K562 (cell line): Measurements from ENCODE around the gene TBC1D3B. TPM values are rescaled to one million over a fixed set of nuclear protein-coding genes. Genes with fewer than 3 reads are reported as not detected.

Experiments used
- ATAC-seq: fragments of 200-7000 bp; cut with Tn5 transposase; 3 replicates; pipeline ENCODE4 v1.9.1; 2020; ENCODE audit warnings: moderate library complexity
- BruUV-seq: library from RNA; stranded (reverse); fragments of 400-500 nt; replicated peaks from 2 replicates; lab custom pipeline; 2021; lab: Mats Ljungman, UMichigan
- CTCF ChIA-PET: fragments of 300-600 bp; formaldehyde crosslinking; extraction: SDS; loops from one replicate; lab custom pipeline; 2021; ENCODE audit warnings: low intra/inter-chr PET ratio; lab: Yijun Ruan, JAX
- POLR2A ChIA-PET: fragments of 300-600, 350-650 bp; sonication (Branson Sonifier 250); formaldehyde crosslinking; extraction: SDS; loops from one replicate; lab custom pipeline; 2021; ENCODE audit warnings: antibody characterized with exemption, inconsistent platforms; lab: Yijun Ruan, JAX
- DNase-seq, 4 experiments: peaks; one replicate each; pipeline versions ENCODE4 v3.0.0 to v3.0.0-alpha.2; 2011 to 2018; ENCODE audit warnings: low spot score in 3 of 4, mixed read lengths in 3 of 4; ENCODE audit errors: extremely low read depth in 1 of 4
- FAIRE-seq: peaks from 2 replicates; lab custom pipeline; 2011; peaks lifted over from hg19 to GRCh38; lab: Jason Lieb, UNC
- H2AFZ ChIP-seq: 2 replicates; pipeline ENCODE4 v1.6.0; 2011; ENCODE audit warnings: low read depth, low read length, control low read depth, inconsistent platforms
- H3K27ac ChIP-seq: fragments of 200-600 bp; 3 replicates; pipeline ENCODE4 v1.8.0; 2011; ENCODE audit warnings: low read depth, mild to moderate bottlenecking, control low read depth, inconsistent platforms, low read length, moderate library complexity, mixed read lengths; ENCODE audit errors: extremely low read depth
- H3K27me3 ChIP-seq, 2 experiments: fragments of 300-600 bp in 1 of 2; 2 replicates in 1 of 2; 3 replicates in 1 of 2; pipeline versions ENCODE4 v1.6.0 to v1.8.0; 2011; ENCODE audit warnings: inconsistent platforms in 2 of 2, low read length in 2 of 2, mild to moderate bottlenecking in 1 of 2, mixed read lengths in 1 of 2, moderate library complexity in 1 of 2; ENCODE audit not compliant: control insufficient read depth in 2 of 2, insufficient read depth in 2 of 2
- H3K36me3 ChIP-seq: fragments of 300-600 bp; 3 replicates; pipeline ENCODE4 v1.8.0; 2011; ENCODE audit warnings: mild to moderate bottlenecking, low read length, inconsistent platforms; ENCODE audit not compliant: control insufficient read depth, insufficient read depth
- H3K4me1 ChIP-seq, 2 experiments: fragments of 200-600 bp in 1 of 2; replicated peaks in 1 of 2; 2 replicates in 1 of 2; 3 replicates in 1 of 2; pipeline versions ENCODE4 v1.5.1 to v1.8.0; 2011; ENCODE audit warnings: inconsistent platforms in 2 of 2, low read length in 2 of 2, mild to moderate bottlenecking in 1 of 2, mixed read lengths in 1 of 2, moderate library complexity in 1 of 2; ENCODE audit not compliant: control insufficient read depth in 2 of 2, insufficient read depth in 2 of 2
- H3K4me2 ChIP-seq: 2 replicates; pipeline ENCODE4 v1.6.1; 2011; ENCODE audit warnings: low read length, control low read depth, inconsistent platforms, mixed read lengths; ENCODE audit not compliant: insufficient read depth
- H3K4me3 ChIP-seq: fragments of 200-600 bp; sonication (generic), shearing (Covaris generic); 2 replicates; pipeline ENCODE4 v1.5.1; 2016; ENCODE audit warnings: control low read depth, inconsistent platforms
- H3K79me2 ChIP-seq: fragments of 200-600 bp; 3 replicates; pipeline ENCODE4 v1.8.0; 2011; ENCODE audit warnings: low read length, inconsistent platforms; ENCODE audit not compliant: control insufficient read depth, insufficient read depth
- H3K9ac ChIP-seq, 2 experiments: 2 replicates each; pipeline versions ENCODE4 v1.6.0 to v1.6.1; 2011; ENCODE audit warnings: low read depth in 2 of 2, low read length in 2 of 2, control low read depth in 1 of 2, inconsistent platforms in 1 of 2, mild to moderate bottlenecking in 1 of 2, mixed read lengths in 1 of 2; ENCODE audit not compliant: insufficient read depth in 1 of 2
- H3K9me1 ChIP-seq: one replicate; pipeline ENCODE4 v1.6.0; 2011; ENCODE audit warnings: inconsistent platforms, mild to moderate bottlenecking, low read length, moderate library complexity; ENCODE audit not compliant: control insufficient read depth, insufficient read depth
- H3K9me3 ChIP-seq: replicated peaks from 2 replicates; pipeline ENCODE4 v1.5.1; 2011; ENCODE audit warnings: low read depth, low read length, inconsistent platforms; ENCODE audit not compliant: control insufficient read depth, insufficient read depth
- H4K20me1 ChIP-seq: replicated peaks from 2 replicates; pipeline ENCODE4 v1.6.1; 2011; ENCODE audit warnings: low read length, inconsistent platforms, mixed read lengths; ENCODE audit not compliant: control insufficient read depth, insufficient read depth
- BDP1 ChIP-seq: IDR thresholded peaks from 3 replicates; pipeline ENCODE4 v1.6.1; 2011; ENCODE audit not compliant: insufficient read length, insufficient read depth
- CREBBP ChIP-seq: IDR thresholded peaks from one replicate; pipeline ENCODE4 v1.6.1; 2012; ENCODE audit warnings: low read depth, mild to moderate bottlenecking, control low read depth, inconsistent platforms, low read length
- ELF2 ChIP-seq: fragments of 250-450 bp; sonication (Bioruptor Pico); IDR thresholded peaks from 2 replicates; pipeline ENCODE4 v1.5.0; 2021; ENCODE audit warnings: mild to moderate bottlenecking
- ETV5 ChIP-seq: sonication (generic); formaldehyde crosslinking; IDR thresholded peaks from 2 replicates; pipeline ENCODE4 v1.4.0; 2020; ENCODE audit warnings: low read depth, mild to moderate bottlenecking, missing genetic modification reagents
- ILF3 ChIP-seq: fragments of 450-650 bp; IDR thresholded peaks from 2 replicates; pipeline ENCODE4 v1.6.1; 2018; ENCODE audit warnings: antibody characterized with exemption, mild to moderate bottlenecking, moderate library complexity, borderline replicate concordance
- MTA3 ChIP-seq: fragments of 450-650 bp; formaldehyde crosslinking; IDR thresholded peaks from 2 replicates; pipeline ENCODE4 v1.6.1; 2017; ENCODE audit warnings: mild to moderate bottlenecking, borderline replicate concordance
- NFIC ChIP-seq: fragments of 450-650 bp; IDR thresholded peaks from 2 replicates; pipeline ENCODE4 v1.6.1; 2017; ENCODE audit warnings: mild to moderate bottlenecking, inconsistent platforms
- POLR2H ChIP-seq: IDR thresholded peaks from 2 replicates; pipeline ENCODE4 v1.6.1; 2016; ENCODE audit warnings: missing genetic modification characterization, low read depth, mild to moderate bottlenecking, control low read depth, missing compliant biosample characterization, moderate library complexity
- RBM39 ChIP-seq: fragments of 200-400 bp; formaldehyde crosslinking; optimal IDR thresholded peaks from 2 replicates; pipeline ENCODE3; 2018; ENCODE audit warnings: low read depth, low read length
- SMAD2 ChIP-seq: fragments of 150-350 bp; IDR thresholded peaks from 2 replicates; pipeline ENCODE4 v1.6.1; 2014; ENCODE audit warnings: low read depth, mild to moderate bottlenecking, low read length
- SMARCC2 ChIP-seq: fragments of 450-650 bp; IDR thresholded peaks from 2 replicates; pipeline ENCODE4 v1.6.1; 2017; ENCODE audit warnings: antibody characterized with exemption, moderate library complexity, mild to moderate bottlenecking, low read depth
- SRSF1 ChIP-seq: fragments of 200-400 bp; formaldehyde crosslinking; IDR thresholded peaks from 2 replicates; pipeline ENCODE4 v1.6.1; 2017; ENCODE audit warnings: mild to moderate bottlenecking, low read depth, low read length, moderate library complexity
- SRSF9 ChIP-seq: fragments of 200-400 bp; formaldehyde crosslinking; IDR thresholded peaks from 2 replicates; pipeline ENCODE4 v1.6.1; 2017; ENCODE audit warnings: low read depth, low read length, borderline replicate concordance
- ZBTB11 ChIP-seq, 3 experiments: fragments of 200-800 bp in 1 of 3; fragments of 250-450 bp in 1 of 3; fragments of 450-650 bp in 1 of 3; sonication (Bioruptor Pico) in 1 of 3; sonication (Bioruptor generic) in 1 of 3; formaldehyde crosslinking in 1 of 3; IDR thresholded peaks; 2 replicates each; pipeline versions ENCODE4 v1.6.1 to v1.8.0; 2016 to 2022; ENCODE audit warnings: mild to moderate bottlenecking in 2 of 3, missing genetic modification characterization in 2 of 3, missing compliant biosample characterization in 1 of 3, moderate library complexity in 1 of 3
- ZC3H4 ChIP-seq: sonication (generic); formaldehyde crosslinking; IDR thresholded peaks from 2 replicates; pipeline ENCODE4 v1.9.0; 2021; ENCODE audit warnings: missing genetic modification reagents, borderline replicate concordance
- ZNF174 ChIP-seq: fragments of 250-450 bp; sonication (Bioruptor Pico); IDR thresholded peaks from 2 replicates; pipeline ENCODE4 v1.4.0; 2020; ENCODE audit warnings: mild to moderate bottlenecking
- ZNF551 ChIP-seq: fragments of 250-450 bp; sonication (Bioruptor Pico); IDR thresholded peaks from 2 replicates; pipeline ENCODE4 v1.5.0; 2021; ENCODE audit warnings: mild to moderate bottlenecking, moderate library complexity
- ZNF766 ChIP-seq: fragments of 200-800 bp; sonication (Bioruptor generic); conservative IDR thresholded peaks from 2 replicates; pipeline ENCODE4 v1.6.1; 2016; ENCODE audit warnings: missing genetic modification characterization, missing compliant biosample characterization
- WGBS: fragments of 100-300 bp; shearing (Covaris generic); methylation state at CpG from one replicate; pipeline ENCODE4 v1.1.6; 2016; ENCODE audit warnings: low coverage, mixed read lengths; ENCODE audit not compliant: insufficient coverage; ENCODE audit errors: missing lambda C conversion rate; 5-methylcytosine and 5-hydroxymethylcytosine counted together
- in situ Hi-C: fragments of 300-500 bp; cut with MboI; formaldehyde crosslinking; loops from 4 replicates; pipeline ENCODE4 v1.15.0; 2018; ENCODE audit warnings: inconsistent platforms, mixed read lengths
- intact Hi-C: fragments of 100-400 bp; cut with micrococcal nuclease; formaldehyde crosslinking; loops from 2 replicates; pipeline ENCODE4 v1.14.2; 2022
- polyA plus RNA-seq, 8 experiments: library from polyadenylated mRNA; depleted of rRNA in 4 of 8; stranded (reverse) in 5 of 8; unstranded in 3 of 8; fragments of >200 nt; fragmentation: Nextera tagmentation in 2 of 8; fragmentation: Illumina TruSeq in 1 of 8; extraction: Ambion mirVana in 2 of 8; extraction: Trizol in 1 of 8; gene quantifications; 2 replicates each; pipeline versions ENCODE4 v1.2.1 to v1.2.3, GENCODE V29; 2011 to 2014; ENCODE audit warnings: inconsistent platforms in 1 of 8, missing spikeins in 1 of 8
- total RNA-seq, 7 experiments: library from RNA; depleted of rRNA in 6 of 7; stranded (reverse); fragments of >200 nt in 6 of 7; fragmentation: Illumina TruSeq in 2 of 7; extraction: Trizol in 2 of 7; gene quantifications; 2 replicates each; pipeline versions ENCODE4 v1.2.1 to v1.2.3, GENCODE V29; 2011 to 2021; ENCODE audit warnings: low replicate concordance in 1 of 7

The TBC1D3B gene
- total and polyA plus RNA-seq, 9 of the 15 experiments (the other 6 are each of a cell fraction or from before 2014, with no cell fraction given): 0.29 to 0.60 TPM; not detected in 7

- no peak overlapping the region for H3K27ac ChIP-seq
- H3K4me3 ChIP-seq: no peak overlapping the region
- H3K9me3 ChIP-seq: no peaks in the 10 kb centered on the region
- BruUV-seq: no TSS peak
- FAIRE-seq: no peak
- H4K20me1 ChIP-seq: no peaks in the 10 kb centered on the region
- no peaks in the 10 kb centered on the region for H3K9me1 ChIP-seq
- intact Hi-C loops: no loop called here
- POLR2A ChIA-PET: interaction anchor here (0.7 to 1.0 kb wide), 2 partner anchors 10 to 15 kb away, joined by 3 to 4 read pairs; partner anchors contain the start of gene CCL4L2
- in situ Hi-C loops: loop anchor here (10.0 kb wide), 1 partner anchor 279 kb away; no protein-coding TSS in a partner anchor
- H3K36me3 ChIP-seq: no peaks in the 10 kb centered on the region
- no peak overlapping the region for H2AFZ ChIP-seq
- ATAC-seq: no peak; the same call in 1 of the 3 replicates
- DNase-seq: no peak
- H3K27me3 ChIP-seq: peaks cover 12 to 30% of the 10 kb centered on the region in 2 experiments; a peak in 4 of 5 replicates
- no peaks in the 10 kb centered on the region for H3K79me2 ChIP-seq
- TF ChIP-seq ELF2 (CRISPR knock-in tag) (no peak), ZBTB11 (CRISPR knock-in tag; IDR thresholded peaks at IDR 0.05) (no peak), ILF3 (no peak), NFIC (no peak), ZC3H4 (no peak), CREBBP (no peak), SRSF9 (no peak), POLR2H (tag) (no peak), BDP1 (no peak), ZNF174 (CRISPR knock-in tag) (no peak), ZNF551 (CRISPR knock-in tag) (no peak), MTA3 (no peak), ETV5 (CRISPR knock-in tag) (no peak), SMAD2 (no peak), RBM39 (no peak), SMARCC2 (no peak), ZNF766 (CRISPR knock-in tag) (no peak), SRSF1 (no peak)
- TF ChIP-seq, all 486 proteins: peak for 0
- WGBS: 5% methylated on average over 9 of the region's 10 CpGs
- CTCF ChIA-PET: no interaction called here
- Histone ChIP-seq H3K4me1 (no peaks in the 10 kb centered on the region; a peak in 2 of 5 replicates), H3K9ac (no peak overlapping the region), H3K4me2 (no peak overlapping the region)
Observed at GRCh38 chr17:36195434-36196130, 19.1 kb upstream of the TBC1D3B start.
